Heart left ventricle (tissue), 13 donors: Measurements from ENCODE around the gene ACAP3.

Experiments used
- CTCF ChIP-seq, 12 donors: fragments of 200-600 bp; sonication (generic) in 4 of 12; IDR thresholded peaks; one replicate each; pipeline versions ENCODE4 v1.5.0 to v1.8.0; 2018 to 2022; ENCODE audit warnings: antibody characterized with exemption in 12 of 12, mild to moderate bottlenecking in 5 of 12
- POLR2A ChIP-seq, 2 donors: fragments of 450-650 bp; IDR thresholded peaks; one replicate each; pipeline ENCODE4 v1.6.1; 2017; ENCODE audit warnings: antibody characterized with exemption in 2 of 2, mild to moderate bottlenecking in 2 of 2, moderate library complexity in 2 of 2
- donor health status: ischemic (EF 13 %, LVEDD 7.1; RV severe dilation, severe dysfunction).
- donor health status: DM: no; HTN: yes; CAD: no.
- donor health status: DM: no; HTN: no; CAD: no.
- donor health status: ischemic (EF 25% LVEDD 6.9; RV normal size, moderate dysfunction).
- donor health status: ischemic (EF 25% LVEDD 5.7; RV mildly dilated, moderate dysfunction).
- donor health status: ischemic (EF 35%, LVEDD 5.7; RV mildly dilated, moderate dysfunction).
- donor health status: nonischemic (EF 11% LVEDD 7.7; RV severe dilation, severe dysfunction).
- donor health status: DM: yes; HTN: yes; CAD: no.
- donor health status: PGD.
- donor health status: ischemic (EF 29% LVEDD 5.4; RV normal size, mild dysfunction).
- donor health status: nonischemic (EF 23%, LVEDD 6.1; RV moderate dilation, normal function).

GRCh38 chr1:1312450-1313314 is 5.0 kb upstream of the ACAP3 start:
- TF ChIP-seq CTCF (IDR thresholded peaks at IDR 0.05) (no peak), POLR2A (IDR thresholded peaks at IDR 0.05) (no peak)
